ENCODE results near the gene MAD2L1BP.
"Not testable (repeated sequence)": the region's sequence is repeated elsewhere in the genome, so short reads cannot be mapped to it uniquely, and the experiment has no call there.

The MAD2L1BP gene

DNA sequence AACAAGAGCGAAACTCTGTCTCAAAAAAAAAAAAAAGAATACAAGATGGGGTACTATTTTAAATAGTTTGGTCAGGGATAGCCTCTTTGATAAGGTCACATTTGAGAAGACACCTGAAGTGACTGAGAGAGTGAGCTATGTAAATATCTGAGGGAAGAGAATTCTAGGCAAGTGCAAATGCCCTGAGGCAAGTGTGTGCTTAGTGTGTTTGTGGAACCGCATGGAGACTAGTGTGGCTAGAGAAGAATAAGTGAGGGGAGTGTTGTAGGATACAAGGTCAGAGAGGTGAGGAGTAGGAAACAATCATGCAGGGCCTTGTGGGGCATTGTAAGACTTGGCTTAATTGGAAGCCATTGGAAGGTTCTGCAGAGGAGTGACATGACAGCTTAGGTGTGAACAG, 12.6 kb downstream of the MAD2L1BP start:
- no peak overlapping the region for H3K4me3 ChIP-seq (ENCODE audit: low read length)
- no peak for TF ChIP-seq CTCF (conservative IDR thresholded peaks at IDR 0.05; ENCODE audit: low read depth, low read length)
- no peak for DNase-seq (ENCODE audit: low read depth)

GRCh38 chr6:43652822-43653221, 17.2 kb downstream of the MAD2L1BP start:
- H3K4me3 ChIP-seq (ENCODE audit: low read length); DNase-seq (ENCODE audit: low read depth): not testable (repeated sequence)

- H3K4me3 ChIP-seq (ENCODE audit: low read length) = no peak overlapping the region
- no peak for DNase-seq (ENCODE audit: low read depth)
- TF ChIP-seq CTCF (conservative IDR thresholded peaks at IDR 0.05; ENCODE audit: low read depth, low read length) = no peak
Measured at GRCh38 chr6:43657221-43657802, 21.7 kb downstream of the MAD2L1BP start.

GRCh38 chr6:43658161-43658560, 22.5 kb downstream of the MAD2L1BP start:
- TF ChIP-seq CTCF (conservative IDR thresholded peaks at IDR 0.05; ENCODE audit: low read depth, low read length) = no peak
- no peak for DNase-seq (ENCODE audit: low read depth)
- no peak overlapping the region for H3K4me3 ChIP-seq (ENCODE audit: low read length)

DNA sequence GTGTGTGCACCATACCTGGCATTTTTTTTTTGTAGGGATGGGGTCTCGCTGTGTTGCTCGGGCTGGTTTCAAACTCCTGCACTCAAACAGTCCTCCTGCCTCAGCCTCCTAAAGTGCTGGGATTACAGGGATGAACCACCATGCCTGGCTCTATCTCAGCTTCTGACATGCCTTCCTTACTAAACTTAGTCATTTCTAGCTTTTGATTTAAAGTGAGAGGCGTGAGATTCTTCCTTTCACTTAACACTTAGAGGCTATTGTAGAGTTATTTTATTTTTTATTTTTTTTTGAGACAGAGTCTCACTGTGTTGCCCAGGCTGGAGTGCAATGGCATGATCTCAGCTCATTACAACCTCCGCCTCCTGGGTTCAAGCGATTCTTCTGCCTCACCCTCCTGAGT, 27.3 kb downstream of the MAD2L1BP start:
- DNase-seq (ENCODE audit: low read depth); H3K4me3 ChIP-seq (ENCODE audit: low read length): not testable (repeated sequence)

- TF ChIP-seq CTCF (conservative IDR thresholded peaks at IDR 0.05; ENCODE audit: low read depth, low read length) = no peak
- DNase-seq (ENCODE audit: low read depth) = no peak
- H3K4me3 ChIP-seq (ENCODE audit: low read length) = no peak overlapping the region
Measured at GRCh38 chr6:43665376-43665775, 29.7 kb downstream of the MAD2L1BP start.

DNA sequence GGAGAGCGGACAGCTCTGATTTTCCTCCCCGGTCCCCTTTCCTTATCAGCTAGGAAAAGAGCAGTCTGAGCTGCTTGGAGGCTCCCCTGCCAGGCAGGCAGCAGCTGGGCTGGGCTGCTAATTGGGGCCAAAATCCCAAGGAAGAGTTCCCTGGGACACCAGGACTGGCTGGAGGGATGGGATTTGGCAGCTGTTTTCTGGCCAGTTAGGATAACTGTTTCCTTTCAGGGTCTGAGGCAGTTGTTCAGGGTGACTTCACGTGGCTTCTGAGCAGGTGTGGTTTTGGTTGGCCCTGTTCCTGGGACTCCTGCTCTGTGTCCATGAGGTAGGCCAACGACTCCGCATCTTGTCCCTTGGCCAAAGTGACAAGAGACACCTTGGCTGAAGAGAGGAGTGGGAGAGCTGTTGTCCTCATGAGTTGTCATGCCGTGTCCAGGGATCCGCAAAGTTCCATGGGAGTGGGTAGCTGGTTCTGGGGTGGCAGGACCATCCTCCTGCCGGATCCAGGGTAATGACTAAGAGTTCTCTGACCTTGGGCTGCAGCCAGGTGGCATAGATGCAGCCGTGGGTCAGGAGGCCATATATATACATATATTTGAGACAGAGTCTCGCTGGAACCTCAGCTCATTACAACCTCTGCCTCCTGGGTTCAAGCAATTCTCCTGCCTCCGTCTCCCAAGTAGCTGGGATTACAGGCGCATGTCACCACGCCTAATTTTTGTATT, 30.7 kb downstream of the MAD2L1BP start:
- no peak for DNase-seq (ENCODE audit: low read depth)
- TF ChIP-seq CTCF (conservative IDR thresholded peaks at IDR 0.05; ENCODE audit: low read depth, low read length) = no peak
- no peak overlapping the region for H3K4me3 ChIP-seq (ENCODE audit: low read length)
